Liver (tissue), 9 donors: ENCODE data around the gene BATF. TPM values are rescaled to one million over a fixed set of nuclear protein-coding genes. Genes with fewer than 3 reads are reported as not detected.

Experiments used
- DNase-seq: peaks from one replicate; pipeline ENCODE4 v3.0.0-alpha.2; 2017; ENCODE audit warnings: low spot score
- H3K27ac ChIP-seq, 2 donors: one replicate each; pipeline ENCODE4 v1.7.0; 2013; ENCODE audit warnings: inconsistent platforms in 2 of 2, low read length in 2 of 2, control low read depth in 1 of 2, low read depth in 1 of 2, mild to moderate bottlenecking in 1 of 2
- H3K27me3 ChIP-seq, 4 donors: one replicate each; pipeline versions ENCODE4 v1.6.1 to v1.7.0; 2013; ENCODE audit warnings: low read length in 3 of 4, inconsistent platforms in 1 of 4, mild to moderate bottlenecking in 1 of 4, moderate library complexity in 1 of 4; ENCODE audit not compliant: control insufficient read depth in 4 of 4, insufficient read depth in 4 of 4
- H3K36me3 ChIP-seq, 4 donors: one replicate each; pipeline versions ENCODE4 v1.6.1 to v1.7.0; 2013; ENCODE audit warnings: low read length in 3 of 4, mild to moderate bottlenecking in 3 of 4, low read depth in 1 of 4, moderate library complexity in 1 of 4; ENCODE audit not compliant: control insufficient read depth in 4 of 4, insufficient read depth in 3 of 4
- H3K4me1 ChIP-seq, 4 donors: one replicate each; pipeline versions ENCODE4 v1.6.1 to v1.7.0; 2013; ENCODE audit warnings: low read length in 3 of 4, mild to moderate bottlenecking in 3 of 4, moderate library complexity in 1 of 4; ENCODE audit not compliant: control insufficient read depth in 4 of 4, insufficient read depth in 4 of 4
- H3K4me3 ChIP-seq, 3 donors: one replicate each; pipeline versions ENCODE4 v1.6.1 to v1.7.0; 2013; ENCODE audit warnings: low read length in 3 of 3, control low read depth in 1 of 3, low read depth in 1 of 3, mild to moderate bottlenecking in 1 of 3
- H3K9ac ChIP-seq, 2 donors: one replicate each; pipeline ENCODE4 v1.7.0; 2013; ENCODE audit warnings: low read length in 2 of 2, mild to moderate bottlenecking in 2 of 2, moderate library complexity in 2 of 2, control low read depth in 1 of 2, low read depth in 1 of 2
- H3K9me3 ChIP-seq, 4 donors: one replicate each; pipeline versions ENCODE4 v1.6.1 to v1.7.0; 2013; ENCODE audit warnings: low read length in 3 of 4; ENCODE audit not compliant: control insufficient read depth in 4 of 4
- FOXA1 ChIP-seq: IDR thresholded peaks from 2 replicates; pipeline ENCODE4 v1.6.1; 2016; ENCODE audit warnings: antibody characterized with exemption
- HNF4G ChIP-seq: IDR thresholded peaks from 2 replicates; pipeline ENCODE4 v1.6.1; 2016; ENCODE audit warnings: antibody characterized with exemption
- JUND ChIP-seq, 2 donors: IDR thresholded peaks; 2 replicates each; pipeline ENCODE4 v1.6.1; 2016; ENCODE audit warnings: antibody characterized with exemption in 2 of 2
- NR2F2 ChIP-seq: IDR thresholded peaks from 2 replicates; pipeline ENCODE4 v1.6.1; 2016; ENCODE audit warnings: antibody characterized with exemption
- RAD21 ChIP-seq, 2 donors: IDR thresholded peaks; 2 replicates each; pipeline ENCODE4 v1.6.1; 2016; ENCODE audit warnings: antibody characterized with exemption in 2 of 2, mild to moderate bottlenecking in 2 of 2
- RXRA ChIP-seq, 2 donors: IDR thresholded peaks; 2 replicates each; pipeline ENCODE4 v1.6.1; 2017 to 2018; ENCODE audit warnings: antibody characterized with exemption in 2 of 2, mild to moderate bottlenecking in 1 of 2
- TAF1 ChIP-seq: conservative IDR thresholded peaks from 2 replicates; pipeline ENCODE4 v1.6.1; 2016; ENCODE audit warnings: antibody characterized with exemption, mild to moderate bottlenecking
- WGBS: extraction: QIAGEN DNeasy Blood & Tissue Kit; methylation state at CpG from one replicate; pipeline ENCODE4 v1.1.7; 2013; 5-methylcytosine and 5-hydroxymethylcytosine counted together
- polyA plus RNA-seq, 2 donors: library from polyadenylated mRNA; stranded (reverse) in 1 of 2; unstranded in 1 of 2; fragments of 200-250 nt in 1 of 2; fragments of >200 nt in 1 of 2; fragmentation: Nextera tagmentation in 1 of 2; extraction: Ambion mirVana in 1 of 2; gene quantifications; one replicate each; pipeline versions ENCODE4 v1.2.1 to v1.2.3, GENCODE V29; 2013 to 2015
- total RNA-seq, 2 donors: library from RNA; depleted of rRNA; stranded (reverse); fragments of >200 nt; gene quantifications; one replicate each; pipeline ENCODE4 v1.2.3, GENCODE V29; 2014
- TF ChIP-seq, protein P1 (sequence below): IDR thresholded peaks from 2 replicates; pipeline ENCODE4 v1.6.1; 2016; ENCODE audit warnings: antibody characterized with exemption, mild to moderate bottlenecking
- TF ChIP-seq, protein P2 (sequence below): fragments of 150-350 bp; IDR thresholded peaks from 2 replicates; pipeline ENCODE4 v1.5.1; 2017; ENCODE audit warnings: improper control_type of control experiment, low read depth, low read length; ENCODE audit not compliant: missing input control
- TF ChIP-seq, protein P3 (sequence below): IDR thresholded peaks from 2 replicates; pipeline ENCODE4 v1.6.1; 2016; ENCODE audit warnings: antibody characterized with exemption
- TF ChIP-seq, protein P4 (sequence below): IDR thresholded peaks from 2 replicates; pipeline ENCODE4 v1.6.1; 2016; ENCODE audit warnings: antibody characterized with exemption
- donor health status: healthy.
- donor health status: healthy.
- donor health status: healthy.
- donor health status: healthy.
- donor health status: healthy.

BATF gene
- total and polyA plus RNA-seq, 4 donors, result 0.77 to 2.1 (median 1.0) TPM

DNA sequence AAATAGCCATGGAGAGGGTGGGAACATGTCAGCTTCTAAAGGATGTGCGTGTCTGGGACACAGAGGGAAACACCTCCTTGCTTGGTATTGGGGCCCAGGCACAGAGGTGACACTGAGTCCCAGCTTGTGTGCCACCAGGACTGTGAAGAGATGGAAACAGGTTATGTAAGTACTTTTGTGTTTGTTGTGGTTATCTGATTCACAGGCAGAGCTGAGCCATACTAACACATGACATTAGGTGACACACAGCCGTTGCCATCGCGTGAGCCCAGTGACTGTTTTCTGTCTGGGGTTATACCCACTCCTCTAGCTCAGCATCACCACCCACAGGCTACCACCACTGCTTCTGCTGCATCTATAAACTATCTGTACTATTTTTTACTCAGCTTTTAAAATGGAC, 44.1 kb downstream of the BATF start:
- Histone ChIP-seq H3K27me3 (no peaks in the 10 kb centered on the region), H3K4me3 (no peak overlapping the region), H3K4me1 (no peaks in the 10 kb centered on the region), H3K27ac (no peak overlapping the region), H3K36me3 (no peaks in the 10 kb centered on the region), H3K9ac (no peak overlapping the region), H3K9me3 (no peaks in the 10 kb centered on the region)
- DNase-seq, result no peak
- WGBS, result 73% methylated on average over 4 of the region's 4 CpGs
- TF ChIP-seq TAF1 (no peak), JUND (IDR thresholded peaks at IDR 0.05) (no peak), HNF4G (no peak), NR2F2 (no peak), RAD21 (IDR thresholded peaks at IDR 0.05) (no peak)

GRCh38 chr14:75566752-75567151, 44.5 kb downstream of the BATF start:
- TF ChIP-seq, protein P1, sequence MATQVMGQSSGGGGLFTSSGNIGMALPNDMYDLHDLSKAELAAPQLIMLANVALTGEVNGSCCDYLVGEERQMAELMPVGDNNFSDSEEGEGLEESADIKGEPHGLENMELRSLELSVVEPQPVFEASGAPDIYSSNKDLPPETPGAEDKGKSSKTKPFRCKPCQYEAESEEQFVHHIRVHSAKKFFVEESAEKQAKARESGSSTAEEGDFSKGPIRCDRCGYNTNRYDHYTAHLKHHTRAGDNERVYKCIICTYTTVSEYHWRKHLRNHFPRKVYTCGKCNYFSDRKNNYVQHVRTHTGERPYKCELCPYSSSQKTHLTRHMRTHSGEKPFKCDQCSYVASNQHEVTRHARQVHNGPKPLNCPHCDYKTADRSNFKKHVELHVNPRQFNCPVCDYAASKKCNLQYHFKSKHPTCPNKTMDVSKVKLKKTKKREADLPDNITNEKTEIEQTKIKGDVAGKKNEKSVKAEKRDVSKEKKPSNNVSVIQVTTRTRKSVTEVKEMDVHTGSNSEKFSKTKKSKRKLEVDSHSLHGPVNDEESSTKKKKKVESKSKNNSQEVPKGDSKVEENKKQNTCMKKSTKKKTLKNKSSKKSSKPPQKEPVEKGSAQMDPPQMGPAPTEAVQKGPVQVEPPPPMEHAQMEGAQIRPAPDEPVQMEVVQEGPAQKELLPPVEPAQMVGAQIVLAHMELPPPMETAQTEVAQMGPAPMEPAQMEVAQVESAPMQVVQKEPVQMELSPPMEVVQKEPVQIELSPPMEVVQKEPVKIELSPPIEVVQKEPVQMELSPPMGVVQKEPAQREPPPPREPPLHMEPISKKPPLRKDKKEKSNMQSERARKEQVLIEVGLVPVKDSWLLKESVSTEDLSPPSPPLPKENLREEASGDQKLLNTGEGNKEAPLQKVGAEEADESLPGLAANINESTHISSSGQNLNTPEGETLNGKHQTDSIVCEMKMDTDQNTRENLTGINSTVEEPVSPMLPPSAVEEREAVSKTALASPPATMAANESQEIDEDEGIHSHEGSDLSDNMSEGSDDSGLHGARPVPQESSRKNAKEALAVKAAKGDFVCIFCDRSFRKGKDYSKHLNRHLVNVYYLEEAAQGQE, result no peak
- TF ChIP-seq, protein P2, sequence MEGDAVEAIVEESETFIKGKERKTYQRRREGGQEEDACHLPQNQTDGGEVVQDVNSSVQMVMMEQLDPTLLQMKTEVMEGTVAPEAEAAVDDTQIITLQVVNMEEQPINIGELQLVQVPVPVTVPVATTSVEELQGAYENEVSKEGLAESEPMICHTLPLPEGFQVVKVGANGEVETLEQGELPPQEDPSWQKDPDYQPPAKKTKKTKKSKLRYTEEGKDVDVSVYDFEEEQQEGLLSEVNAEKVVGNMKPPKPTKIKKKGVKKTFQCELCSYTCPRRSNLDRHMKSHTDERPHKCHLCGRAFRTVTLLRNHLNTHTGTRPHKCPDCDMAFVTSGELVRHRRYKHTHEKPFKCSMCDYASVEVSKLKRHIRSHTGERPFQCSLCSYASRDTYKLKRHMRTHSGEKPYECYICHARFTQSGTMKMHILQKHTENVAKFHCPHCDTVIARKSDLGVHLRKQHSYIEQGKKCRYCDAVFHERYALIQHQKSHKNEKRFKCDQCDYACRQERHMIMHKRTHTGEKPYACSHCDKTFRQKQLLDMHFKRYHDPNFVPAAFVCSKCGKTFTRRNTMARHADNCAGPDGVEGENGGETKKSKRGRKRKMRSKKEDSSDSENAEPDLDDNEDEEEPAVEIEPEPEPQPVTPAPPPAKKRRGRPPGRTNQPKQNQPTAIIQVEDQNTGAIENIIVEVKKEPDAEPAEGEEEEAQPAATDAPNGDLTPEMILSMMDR, result no peak
- TF ChIP-seq NR2F2 (no peak), RXRA (IDR thresholded peaks at IDR 0.05) (no peak), FOXA1 (no peak)
- Histone ChIP-seq H3K27me3 (no peaks in the 10 kb centered on the region), H3K36me3 (no peaks in the 10 kb centered on the region), H3K4me3 (no peak overlapping the region), H3K27ac (no peak overlapping the region), H3K9ac (no peak overlapping the region), H3K4me1 (no peaks in the 10 kb centered on the region), H3K9me3 (no peaks in the 10 kb centered on the region)
- 86% methylated on average over 8 of the region's 8 CpGs for WGBS
- no peak for DNase-seq

- WGBS, result 94% methylated on average over 7 of the region's 7 CpGs
- no peaks in the 10 kb centered on the region for H3K9me3 ChIP-seq
- H3K36me3 ChIP-seq, result no peaks in the 10 kb centered on the region
- no peak for DNase-seq
- H3K27me3 ChIP-seq, result no peaks in the 10 kb centered on the region
- no peak overlapping the region for H3K4me3 ChIP-seq
- TF ChIP-seq, protein P3, sequence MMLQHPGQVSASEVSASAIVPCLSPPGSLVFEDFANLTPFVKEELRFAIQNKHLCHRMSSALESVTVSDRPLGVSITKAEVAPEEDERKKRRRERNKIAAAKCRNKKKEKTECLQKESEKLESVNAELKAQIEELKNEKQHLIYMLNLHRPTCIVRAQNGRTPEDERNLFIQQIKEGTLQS, result no peak
- TF ChIP-seq, protein P1, result no peak
- TF ChIP-seq, protein P4, sequence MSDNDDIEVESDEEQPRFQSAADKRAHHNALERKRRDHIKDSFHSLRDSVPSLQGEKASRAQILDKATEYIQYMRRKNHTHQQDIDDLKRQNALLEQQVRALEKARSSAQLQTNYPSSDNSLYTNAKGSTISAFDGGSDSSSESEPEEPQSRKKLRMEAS, result no peak
- H3K9ac ChIP-seq, result no peak overlapping the region
- H3K27ac ChIP-seq, result no peak overlapping the region
- no peaks in the 10 kb centered on the region for H3K4me1 ChIP-seq
Measured at GRCh38 chr14:75568140-75568539, 45.9 kb downstream of the BATF start.
